ENCODE measurements around the gene SRC. TPM values are rescaled to one million over a fixed set of nuclear protein-coding genes. Genes with fewer than 3 reads are reported as not detected.

SRC gene
- total and polyA plus RNA-seq, 10 donors, result 7.0 to 68.0 (median 31.2) TPM

DNA sequence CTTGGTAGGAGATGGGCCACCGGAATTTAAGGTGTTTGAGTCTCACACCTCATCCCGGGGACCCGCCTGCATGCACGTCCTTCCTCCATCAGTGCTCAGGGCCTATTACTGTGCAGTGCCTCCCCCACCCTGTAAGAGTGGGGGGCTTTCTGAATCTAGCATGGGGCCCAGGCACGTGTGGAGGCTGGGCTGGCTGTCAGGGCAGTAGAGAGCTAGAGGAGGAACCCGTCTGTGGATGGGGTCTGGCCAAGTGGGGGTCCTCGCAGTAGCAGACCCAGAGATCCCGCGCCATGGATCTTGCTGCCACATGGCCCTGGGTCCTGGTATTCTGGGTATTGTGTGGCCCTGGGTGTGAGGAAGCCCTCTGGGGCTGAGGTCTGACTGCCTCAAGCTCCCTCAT is 42.9 kb downstream of the SRC start:
- peak; percentile 46 for DNase-seq
- peaks cover 0 to 70% (median 6%) of the 10 kb centered on the region in 6 donors for H3K36me3 ChIP-seq

DNA sequence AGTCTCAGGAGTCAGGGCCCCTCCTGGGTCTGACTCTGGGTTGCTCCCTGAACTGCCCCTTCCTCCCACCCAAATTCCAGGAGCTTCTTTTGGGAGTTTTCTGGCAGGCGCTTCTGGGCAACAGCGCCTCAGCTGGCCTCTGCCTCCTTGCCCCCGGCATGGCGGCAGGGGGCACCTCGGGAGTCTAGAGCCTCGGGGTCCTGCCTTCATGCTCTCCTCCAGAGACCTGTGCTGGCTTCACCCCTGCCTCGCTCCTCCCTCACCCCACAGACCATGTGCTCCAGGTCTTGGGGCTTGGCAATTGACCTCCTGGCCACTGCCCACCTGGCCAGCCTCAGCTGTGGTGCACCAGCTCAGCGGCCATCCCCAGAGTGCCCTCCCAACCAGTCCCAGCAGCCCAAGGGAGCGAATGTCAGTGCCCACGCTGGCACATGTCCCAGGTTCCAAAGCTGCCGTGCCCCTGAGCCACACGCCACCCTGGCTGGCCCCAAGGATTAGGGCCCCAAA is 43.4 kb downstream of the SRC start:
- intact Hi-C loops (cut with DNase I; ENCODE audit: low total_unique reads), result loop anchor here (10.0 kb wide), 2 partner anchors 114 to 194 kb away; no protein-coding TSS in a partner anchor
- TF ChIP-seq POLR2AphosphoS5 (IDR thresholded peaks at IDR 0.05), result peak in 1 of 3 donors; percentile 28
- TF ChIP-seq POLR2A (IDR thresholded peaks at IDR 0.05), result no peak
- TF ChIP-seq, protein P1, sequence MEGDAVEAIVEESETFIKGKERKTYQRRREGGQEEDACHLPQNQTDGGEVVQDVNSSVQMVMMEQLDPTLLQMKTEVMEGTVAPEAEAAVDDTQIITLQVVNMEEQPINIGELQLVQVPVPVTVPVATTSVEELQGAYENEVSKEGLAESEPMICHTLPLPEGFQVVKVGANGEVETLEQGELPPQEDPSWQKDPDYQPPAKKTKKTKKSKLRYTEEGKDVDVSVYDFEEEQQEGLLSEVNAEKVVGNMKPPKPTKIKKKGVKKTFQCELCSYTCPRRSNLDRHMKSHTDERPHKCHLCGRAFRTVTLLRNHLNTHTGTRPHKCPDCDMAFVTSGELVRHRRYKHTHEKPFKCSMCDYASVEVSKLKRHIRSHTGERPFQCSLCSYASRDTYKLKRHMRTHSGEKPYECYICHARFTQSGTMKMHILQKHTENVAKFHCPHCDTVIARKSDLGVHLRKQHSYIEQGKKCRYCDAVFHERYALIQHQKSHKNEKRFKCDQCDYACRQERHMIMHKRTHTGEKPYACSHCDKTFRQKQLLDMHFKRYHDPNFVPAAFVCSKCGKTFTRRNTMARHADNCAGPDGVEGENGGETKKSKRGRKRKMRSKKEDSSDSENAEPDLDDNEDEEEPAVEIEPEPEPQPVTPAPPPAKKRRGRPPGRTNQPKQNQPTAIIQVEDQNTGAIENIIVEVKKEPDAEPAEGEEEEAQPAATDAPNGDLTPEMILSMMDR (IDR thresholded peaks at IDR 0.05 in 8 of 11, conservative IDR thresholded peaks at IDR 0.05 in 3 of 11), result no peak
- no peak overlapping the region for H3K27ac ChIP-seq
- WGBS, 5 donors, result 83 to 95% (median 89%) methylated on average over 10 to 12 of the region's 12 CpGs
- no peaks in the 10 kb centered on the region for H3K9me3 ChIP-seq
- DNase-seq, result peak; percentile 57
- H3K4me1 ChIP-seq, result peaks cover 0 to 12% (median 7%) of the 10 kb centered on the region in 6 donors
- H3K27me3 ChIP-seq (replicated peaks in 1 of 7), result peaks cover 0 to 29% (median 0%) of the 10 kb centered on the region in 7 donors
- no peak overlapping the region for H3K4me3 ChIP-seq
- peaks cover 0 to 75% (median 8%) of the 10 kb centered on the region in 6 donors for H3K36me3 ChIP-seq

More for the DNA sequence above, 42.9 kb downstream of the SRC start:
- H3K4me1 ChIP-seq, result peaks cover 3 to 16% (median 11%) of the 10 kb centered on the region in 6 donors
- H3K27ac ChIP-seq, result no peak overlapping the region
- 79 to 94% (median 88%) methylated on average over 7 to 9 of the region's 9 CpGs for WGBS, 5 donors
- TF ChIP-seq POLR2A (IDR thresholded peaks at IDR 0.05) (no peak), POLR2AphosphoS5 (IDR thresholded peaks at IDR 0.05) (no peak)
- TF ChIP-seq, protein P1 (IDR thresholded peaks at IDR 0.05 in 8 of 11, conservative IDR thresholded peaks at IDR 0.05 in 3 of 11), result no peak
- peaks cover 0 to 34% (median 0%) of the 10 kb centered on the region in 7 donors for H3K27me3 ChIP-seq (replicated peaks in 1 of 7)
- no peak overlapping the region for H3K4me3 ChIP-seq
- intact Hi-C loops (cut with DNase I; ENCODE audit: low total_unique reads), result loop anchor here (10.0 kb wide), 2 partner anchors 114 to 194 kb away; no protein-coding TSS in a partner anchor
- no peaks in the 10 kb centered on the region for H3K9me3 ChIP-seq

DNA sequence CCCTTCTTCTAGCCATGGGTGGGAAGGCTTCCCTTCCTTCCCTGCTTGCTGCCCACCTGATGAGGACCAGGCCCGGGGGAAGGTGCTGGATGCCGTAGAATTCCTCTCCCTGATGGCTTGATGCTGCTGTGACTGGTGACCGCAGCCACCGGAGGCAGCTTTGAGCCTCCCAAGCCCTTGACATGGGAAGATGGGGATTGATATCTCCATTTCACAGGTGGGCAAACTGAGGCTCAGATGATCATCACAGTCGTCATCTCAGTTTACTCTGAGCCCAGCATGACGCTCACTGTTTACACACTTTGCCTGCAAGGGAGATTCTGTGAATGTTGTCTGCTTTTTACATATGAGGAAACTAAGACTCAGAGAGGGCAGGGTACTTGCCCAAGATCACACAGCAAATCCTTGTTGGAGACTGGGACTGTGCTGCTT is 43.9 kb downstream of the SRC start:
- no peak overlapping the region for H3K4me3 ChIP-seq
- TF ChIP-seq, protein P1 (IDR thresholded peaks at IDR 0.05 in 8 of 11, conservative IDR thresholded peaks at IDR 0.05 in 3 of 11), result no peak
- TF ChIP-seq POLR2AphosphoS5 (IDR thresholded peaks at IDR 0.05) (no peak), POLR2A (IDR thresholded peaks at IDR 0.05) (no peak)
- intact Hi-C loops (cut with DNase I; ENCODE audit: low total_unique reads), result loop anchor here (10.0 kb wide), 2 partner anchors 115 to 195 kb away; no protein-coding TSS in a partner anchor
- 93 to 100% (median 95%) methylated on average over 2 to 6 of the region's 6 CpGs for WGBS, 5 donors
- peaks cover 0 to 6% (median 3%) of the 10 kb centered on the region in 6 donors for H3K4me1 ChIP-seq
- H3K27ac ChIP-seq, result no peak overlapping the region
- H3K27me3 ChIP-seq (replicated peaks in 1 of 7), result peaks cover 0 to 27% (median 0%) of the 10 kb centered on the region in 7 donors
- H3K9me3 ChIP-seq, result no peaks in the 10 kb centered on the region
- peak; percentile 35 for DNase-seq
- peaks cover 0 to 81% (median 8%) of the 10 kb centered on the region in 6 donors for H3K36me3 ChIP-seq

DNA sequence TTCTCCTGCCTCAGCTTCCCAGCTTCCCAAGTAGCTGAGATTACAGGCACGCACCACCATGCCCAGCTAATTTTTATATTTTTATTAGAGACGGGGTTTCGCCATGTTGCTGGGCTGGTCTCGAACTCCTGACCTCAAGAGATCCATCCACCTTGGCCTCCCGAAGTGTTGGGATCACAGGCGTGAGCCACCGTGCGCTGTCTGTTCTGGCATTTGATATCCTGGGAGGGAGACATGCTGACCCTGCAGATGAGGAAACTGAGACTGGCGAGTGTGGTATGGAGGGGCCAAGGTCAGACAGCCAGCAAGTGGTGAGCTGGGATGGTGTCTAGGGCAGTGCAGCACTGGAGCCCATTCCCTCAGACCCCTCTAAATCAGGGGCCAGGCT is 44.6 kb downstream of the SRC start:
- Histone ChIP-seq H3K27ac (no peak overlapping the region), H3K4me1 (peaks cover 0 to under 1% (median 0%) of the 10 kb centered on the region in 6 donors), H3K36me3 (peaks cover 0 to 80% (median 8%) of the 10 kb centered on the region in 6 donors), H3K4me3 (no peak overlapping the region), H3K27me3 (replicated peaks in 1 of 7) (peaks cover 0 to 27% (median 0%) of the 10 kb centered on the region in 7 donors), H3K9me3 (no peaks in the 10 kb centered on the region)
- TF ChIP-seq POLR2AphosphoS5 (IDR thresholded peaks at IDR 0.05) (no peak), POLR2A (IDR thresholded peaks at IDR 0.05) (no peak)
- TF ChIP-seq, protein P1 (IDR thresholded peaks at IDR 0.05 in 8 of 11, conservative IDR thresholded peaks at IDR 0.05 in 3 of 11), result no peak
- peak; percentile 48 for DNase-seq
- WGBS, 5 donors, result 90 to 95% (median 91%) methylated on average over 9 of the region's 9 CpGs
- intact Hi-C loops (cut with DNase I; ENCODE audit: low total_unique reads), result no loop called here
